Psoas muscle (tissue), 8 donors: ENCODE results near the gene TGM1. TPM values are rescaled to one million over a fixed set of nuclear protein-coding genes. Genes with fewer than 3 reads are reported as not detected.

Experiments used
- ATAC-seq, 4 donors: fragments of 200-7000 bp; cut with Tn5 transposase; one replicate each; pipeline ENCODE4 v1.9.1; 2020; ENCODE audit warnings: moderate library complexity in 3 of 4, mild to moderate bottlenecking in 2 of 4
- DNase-seq, 2 donors: peaks; one replicate each; pipeline ENCODE4 v3.0.0-alpha.2; 2020
- H3K27ac ChIP-seq: fragments of 200-600 bp; one replicate; pipeline ENCODE4 v1.8.0; 2022
- H3K27me3 ChIP-seq, 3 donors: fragments of 200-600 bp in 1 of 3; one replicate each; pipeline versions ENCODE4 v1.6.1 to v1.8.0; 2013 to 2022; ENCODE audit warnings: low read length in 2 of 3, mild to moderate bottlenecking in 2 of 3, moderate library complexity in 1 of 3; ENCODE audit not compliant: insufficient read depth in 3 of 3
- H3K36me3 ChIP-seq, 2 donors: fragments of 200-600 bp in 1 of 2; one replicate each; pipeline versions ENCODE4 v1.6.1 to v1.8.0; 2013 to 2022; ENCODE audit warnings: low read depth in 1 of 2, mild to moderate bottlenecking in 1 of 2, moderate library complexity in 1 of 2; ENCODE audit not compliant: insufficient read depth in 1 of 2
- H3K4me1 ChIP-seq: fragments of 200-600 bp; one replicate; pipeline ENCODE4 v1.8.0; 2022
- H3K4me3 ChIP-seq: fragments of 200-600 bp; one replicate; pipeline ENCODE4 v1.8.0; 2022; ENCODE audit warnings: mild to moderate bottlenecking
- H3K9me3 ChIP-seq: fragments of 200-600 bp; one replicate; pipeline ENCODE4 v1.8.0; 2022
- WGBS, 3 donors: extraction: QIAGEN DNeasy Blood & Tissue Kit; methylation state at CpG; one replicate each; pipeline versions ENCODE4 v1.1.6 to v1.1.7; 2013; 5-methylcytosine and 5-hydroxymethylcytosine counted together
- intact Hi-C, 2 donors: fragments of 100-400 bp; cut with DNase I; formaldehyde crosslinking; loops; one replicate each; pipeline versions ENCODE4 v1.11.0 to v1.14.2; 2022
- polyA plus RNA-seq, 3 donors: library from polyadenylated mRNA; stranded (reverse); fragments of 200-250 nt; gene quantifications; one replicate each; pipeline ENCODE4 v1.2.3, GENCODE V29; 2013
- total RNA-seq, 4 donors: library from RNA; stranded (reverse); fragmentation: NEBNext Ultra II Directional in 2 of 4; extraction: Animal tissue kit (Norgen Biotek cat#: 25700) in 2 of 4; gene quantifications; one replicate each; pipeline versions ENCODE4 v1.2.1 to v1.2.4, GENCODE V29; 2021 to 2023
- TF ChIP-seq, protein P1 (sequence below): fragments of 200-600 bp; IDR thresholded peaks from one replicate; pipeline ENCODE4 v1.8.0; 2022; ENCODE audit warnings: antibody characterized with exemption
- donor health status: healthy with polysubstance abuse.
- donor health status: DM: no; HTN: no; CAD: no; lungs with moderate emphysema.
- donor health status: Bipolar disorder and iron deficiency.
- donor health status: healthy.
- donor health status: DM: yes; HTN: yes; CAD: no.
- donor health status: DM: no; HTN: no; CAD: no.
- donor health status: DM: no; HTN: no; CAD: no.
- donor health status: DM: yes; HTN: yes; CAD: no.

Gene TGM1
- total and polyA plus RNA-seq, 7 donors = 0.17 to 1.3 (median 0.41) TPM; not detected in 1

DNA sequence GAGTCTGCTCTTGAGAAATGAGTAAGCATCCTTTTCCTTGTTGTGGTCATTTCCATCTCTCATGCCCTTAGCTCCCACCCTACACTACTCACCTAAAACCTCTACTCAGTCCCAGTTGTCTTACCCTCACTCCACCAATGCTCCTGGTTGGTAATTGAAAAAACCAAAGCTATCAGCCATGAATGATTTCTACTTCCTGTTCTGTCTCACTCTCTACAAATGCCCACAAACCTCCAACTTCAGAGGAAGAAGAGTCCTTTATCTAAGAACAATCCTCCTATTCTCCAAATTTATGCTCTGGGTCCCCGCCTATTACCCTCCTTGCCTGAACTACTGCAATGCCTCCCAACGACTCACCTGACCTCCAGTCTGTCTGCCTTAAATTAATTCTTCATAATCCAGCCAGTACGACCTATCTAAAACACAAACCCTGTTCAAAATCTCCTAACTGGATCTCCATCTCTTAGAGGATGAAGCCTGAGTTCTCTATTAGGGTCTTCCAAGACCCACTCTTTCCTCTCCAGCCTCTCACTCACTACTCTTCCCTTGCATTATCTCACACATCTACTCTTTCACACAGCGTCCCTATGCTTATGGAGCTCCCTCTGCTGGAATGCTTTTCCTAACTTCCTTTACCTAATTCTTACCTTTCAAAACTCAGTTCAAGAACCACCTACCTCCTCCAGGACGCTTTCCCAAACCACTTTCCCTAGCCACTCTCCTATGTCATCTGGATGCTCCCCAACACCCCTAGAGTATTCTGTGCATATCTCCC lies 34.4 kb upstream of the TGM1 start:
- Histone ChIP-seq H3K4me3 (no peak overlapping the region), H3K4me1 (peaks cover 27% of the 10 kb centered on the region), H3K36me3 (peaks cover 0 to 44% of the 10 kb centered on the region in 2 donors), H3K27me3 (no peaks in the 10 kb centered on the region), H3K9me3 (no peaks in the 10 kb centered on the region), H3K27ac (peak overlapping the region; percentile 20)
- TF ChIP-seq, protein P1, sequence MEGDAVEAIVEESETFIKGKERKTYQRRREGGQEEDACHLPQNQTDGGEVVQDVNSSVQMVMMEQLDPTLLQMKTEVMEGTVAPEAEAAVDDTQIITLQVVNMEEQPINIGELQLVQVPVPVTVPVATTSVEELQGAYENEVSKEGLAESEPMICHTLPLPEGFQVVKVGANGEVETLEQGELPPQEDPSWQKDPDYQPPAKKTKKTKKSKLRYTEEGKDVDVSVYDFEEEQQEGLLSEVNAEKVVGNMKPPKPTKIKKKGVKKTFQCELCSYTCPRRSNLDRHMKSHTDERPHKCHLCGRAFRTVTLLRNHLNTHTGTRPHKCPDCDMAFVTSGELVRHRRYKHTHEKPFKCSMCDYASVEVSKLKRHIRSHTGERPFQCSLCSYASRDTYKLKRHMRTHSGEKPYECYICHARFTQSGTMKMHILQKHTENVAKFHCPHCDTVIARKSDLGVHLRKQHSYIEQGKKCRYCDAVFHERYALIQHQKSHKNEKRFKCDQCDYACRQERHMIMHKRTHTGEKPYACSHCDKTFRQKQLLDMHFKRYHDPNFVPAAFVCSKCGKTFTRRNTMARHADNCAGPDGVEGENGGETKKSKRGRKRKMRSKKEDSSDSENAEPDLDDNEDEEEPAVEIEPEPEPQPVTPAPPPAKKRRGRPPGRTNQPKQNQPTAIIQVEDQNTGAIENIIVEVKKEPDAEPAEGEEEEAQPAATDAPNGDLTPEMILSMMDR = peak; percentile 19
- DNase-seq (no peak), ATAC-seq (no peak)
- 55 to 59% (median 56%) methylated on average over 5 of the region's 5 CpGs for WGBS, 3 donors
- intact Hi-C loops = no loop called here

DNA sequence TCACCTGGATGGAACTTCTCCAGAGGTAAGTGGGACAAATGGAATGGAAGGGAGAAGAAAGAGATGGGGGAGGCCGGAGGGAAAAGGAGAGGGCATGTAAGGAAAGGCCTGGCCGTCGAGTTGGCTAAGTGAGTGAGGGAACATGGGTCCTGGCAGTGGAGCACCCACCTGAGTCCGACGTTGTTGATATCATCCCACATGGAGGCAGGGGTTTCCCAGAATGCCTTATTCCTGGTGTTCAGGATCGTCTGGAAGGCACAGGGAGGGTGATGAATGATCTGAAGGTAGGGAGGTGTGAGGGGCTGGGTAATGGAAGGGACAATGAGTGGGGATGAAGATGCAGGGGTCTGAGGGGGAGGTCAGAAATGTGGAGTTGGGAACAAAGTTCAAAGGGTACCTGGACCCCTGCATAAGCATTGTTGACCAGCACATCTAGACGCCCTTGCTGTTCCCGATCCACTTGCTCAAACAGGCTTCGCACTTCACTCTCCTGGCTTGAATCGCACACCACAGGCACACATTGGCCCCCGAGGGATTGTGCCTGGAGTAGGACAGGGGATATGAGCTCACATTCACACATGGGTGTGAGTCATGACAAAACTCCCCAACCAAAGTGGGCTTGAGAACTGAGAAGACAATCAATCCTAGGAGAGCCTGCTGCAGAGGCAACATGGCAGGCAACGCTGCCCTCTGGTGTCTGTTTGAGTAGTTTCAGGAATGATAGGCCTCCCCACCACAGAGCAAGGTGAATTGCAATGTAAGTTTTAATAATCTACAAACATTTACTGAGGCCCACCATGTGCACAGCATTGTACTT lies 33.6 kb upstream of the TGM1 start:
- DNase-seq (peak; percentile 56 to 67), ATAC-seq (peak; percentile 61 to 70 (median 68))
- 54 to 60% (median 60%) methylated on average over 12 of the region's 12 CpGs for WGBS, 3 donors
- Histone ChIP-seq H3K36me3 (peaks cover 0 to 44% of the 10 kb centered on the region in 2 donors), H3K27me3 (no peaks in the 10 kb centered on the region), H3K4me3 (no peak overlapping the region), H3K4me1 (peaks cover 27% of the 10 kb centered on the region), H3K9me3 (no peaks in the 10 kb centered on the region), H3K27ac (no peak overlapping the region)
- intact Hi-C loops = loop anchor here in 1 of 2 donors (1.0 kb wide), 1 partner anchor 53 kb away; no protein-coding TSS in a partner anchor
- TF ChIP-seq, protein P1 = peak; percentile 68

DNA sequence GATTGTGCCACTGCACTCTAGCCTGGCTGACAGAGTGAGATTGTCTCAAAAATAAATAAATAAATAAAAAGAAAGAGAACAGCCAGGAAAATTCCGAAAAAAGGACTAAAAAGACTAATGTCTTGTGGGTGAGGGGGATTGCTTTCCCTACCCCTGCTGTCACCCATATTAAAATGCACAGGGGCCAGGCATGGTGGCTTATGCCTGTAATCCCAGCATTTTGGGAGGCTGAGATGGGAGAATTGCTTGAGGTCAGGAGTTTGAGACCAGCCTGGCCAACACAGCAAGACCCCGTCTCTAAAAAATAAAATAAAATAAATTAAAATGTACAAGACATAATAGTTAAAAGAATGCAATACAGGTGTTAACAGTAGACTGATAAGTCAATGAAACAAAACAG lies 30.5 kb upstream of the TGM1 start:
- 96 to 97% (median 96%) methylated on average over 2 of the region's 2 CpGs for WGBS, 3 donors
- no peaks in the 10 kb centered on the region for H3K27me3 ChIP-seq
- TF ChIP-seq, protein P1 = no peak
- peaks cover 8% of the 10 kb centered on the region for H3K4me1 ChIP-seq
- intact Hi-C loops = no loop called here
- H3K9me3 ChIP-seq = no peaks in the 10 kb centered on the region
- DNase-seq (no peak), ATAC-seq (no peak)
- H3K27ac ChIP-seq = no peak overlapping the region
- no peak overlapping the region for H3K4me3 ChIP-seq
- peaks cover 0 to 59% of the 10 kb centered on the region in 2 donors for H3K36me3 ChIP-seq

DNA sequence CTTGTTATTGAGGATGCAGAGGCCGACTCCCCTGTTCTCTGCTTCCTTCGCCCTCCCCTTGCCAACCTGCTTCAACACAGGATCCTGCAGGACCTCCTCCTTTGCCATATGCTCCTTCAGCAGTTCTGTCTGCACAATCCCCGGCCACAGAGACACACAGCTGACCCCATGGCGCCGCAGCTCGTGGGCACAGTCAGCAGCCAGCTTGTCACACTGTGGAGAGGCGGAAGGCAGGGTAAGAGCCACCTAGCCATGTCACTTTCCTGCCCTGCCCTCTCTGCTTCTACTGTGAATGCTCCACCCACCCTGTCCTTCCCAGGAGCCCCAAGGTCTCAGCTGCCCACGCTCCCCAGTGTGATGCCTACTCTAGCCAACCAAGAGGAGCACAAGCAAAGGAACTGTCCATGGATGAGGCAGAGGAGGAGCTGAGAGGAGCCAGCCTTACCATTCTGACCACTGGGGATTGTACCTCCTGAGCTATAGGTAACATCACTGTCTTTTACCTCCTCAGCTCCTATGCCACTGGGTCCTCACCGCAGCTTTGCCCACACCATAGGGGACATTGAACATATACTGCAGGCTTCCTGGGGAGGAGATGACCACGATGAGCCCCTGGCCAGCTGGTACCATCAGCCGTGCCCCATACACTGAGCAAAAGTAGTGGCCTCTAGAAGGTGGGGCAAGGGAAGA lies 29.3 kb upstream of the TGM1 start:
- ATAC-seq (no peak), DNase-seq (no peak)
- intact Hi-C loops = no loop called here
- H3K27me3 ChIP-seq = no peaks in the 10 kb centered on the region
- WGBS, 3 donors = 91 to 95% (median 93%) methylated on average over 11 of the region's 11 CpGs
- no peak overlapping the region for H3K27ac ChIP-seq
- peaks cover 6% of the 10 kb centered on the region for H3K4me1 ChIP-seq
- H3K9me3 ChIP-seq = no peaks in the 10 kb centered on the region
- TF ChIP-seq, protein P1 = no peak
- peaks cover 0 to 59% of the 10 kb centered on the region in 2 donors for H3K36me3 ChIP-seq
- H3K4me3 ChIP-seq = no peak overlapping the region
